ENCODE measurements around the gene MAOB.

DNA sequence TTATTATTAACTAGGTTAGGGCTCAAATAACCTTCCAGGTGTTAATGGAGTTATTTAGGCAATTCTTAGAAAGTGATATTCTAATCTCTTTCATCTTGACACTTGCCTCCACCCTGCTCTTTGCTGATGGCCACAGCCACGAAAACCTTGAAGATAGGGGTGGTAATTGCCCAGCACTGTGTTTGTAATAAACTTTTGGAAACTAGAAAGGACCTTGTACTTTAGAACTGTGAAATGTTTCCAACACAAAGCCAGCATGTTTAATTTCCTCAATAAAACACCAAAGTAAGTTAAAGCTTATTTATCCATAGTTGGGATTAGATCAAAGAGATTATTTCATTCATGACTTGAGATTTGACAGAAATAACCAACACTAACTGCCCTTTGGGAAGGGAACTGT, 147.8 kb downstream of the MAOB start:
- TF ChIP-seq CTCF (IDR thresholded peaks at IDR 0.05; ENCODE audit: low read length), result no peak
- TF ChIP-seq EZH2phosphoT487 (IDR thresholded peaks at IDR 0.05; ENCODE audit: low read length), result no peak
